Stimulated activated CD8-positive, alpha-beta memory T cell treated with anti-CD3 and anti-CD28 coated beads, Interleukin-2, amount 100 ng/mL, for 1 hour (primary cell): Measurements from ENCODE around the gene IQCK.
"Not testable (repeated sequence)": the region's sequence is repeated elsewhere in the genome, so short reads cannot be mapped to it uniquely, and the experiment has no call there.

Source experiments
- DNase-seq, 2 donors: peaks; one replicate each; pipeline ENCODE4 v3.0.0-alpha.2; 2020; ENCODE audit warnings: low read depth in 2 of 2

IQCK gene, protein sequence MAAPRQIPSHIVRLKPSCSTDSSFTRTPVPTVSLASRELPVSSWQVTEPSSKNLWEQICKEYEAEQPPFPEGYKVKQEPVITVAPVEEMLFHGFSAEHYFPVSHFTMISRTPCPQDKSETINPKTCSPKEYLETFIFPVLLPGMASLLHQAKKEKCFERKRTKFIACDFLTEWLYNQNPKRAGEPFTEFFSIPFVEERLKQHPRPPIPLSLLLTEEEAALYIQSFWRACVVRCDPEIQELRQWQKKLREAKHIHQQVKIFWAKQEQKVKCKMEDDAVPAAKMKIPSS

DNA sequence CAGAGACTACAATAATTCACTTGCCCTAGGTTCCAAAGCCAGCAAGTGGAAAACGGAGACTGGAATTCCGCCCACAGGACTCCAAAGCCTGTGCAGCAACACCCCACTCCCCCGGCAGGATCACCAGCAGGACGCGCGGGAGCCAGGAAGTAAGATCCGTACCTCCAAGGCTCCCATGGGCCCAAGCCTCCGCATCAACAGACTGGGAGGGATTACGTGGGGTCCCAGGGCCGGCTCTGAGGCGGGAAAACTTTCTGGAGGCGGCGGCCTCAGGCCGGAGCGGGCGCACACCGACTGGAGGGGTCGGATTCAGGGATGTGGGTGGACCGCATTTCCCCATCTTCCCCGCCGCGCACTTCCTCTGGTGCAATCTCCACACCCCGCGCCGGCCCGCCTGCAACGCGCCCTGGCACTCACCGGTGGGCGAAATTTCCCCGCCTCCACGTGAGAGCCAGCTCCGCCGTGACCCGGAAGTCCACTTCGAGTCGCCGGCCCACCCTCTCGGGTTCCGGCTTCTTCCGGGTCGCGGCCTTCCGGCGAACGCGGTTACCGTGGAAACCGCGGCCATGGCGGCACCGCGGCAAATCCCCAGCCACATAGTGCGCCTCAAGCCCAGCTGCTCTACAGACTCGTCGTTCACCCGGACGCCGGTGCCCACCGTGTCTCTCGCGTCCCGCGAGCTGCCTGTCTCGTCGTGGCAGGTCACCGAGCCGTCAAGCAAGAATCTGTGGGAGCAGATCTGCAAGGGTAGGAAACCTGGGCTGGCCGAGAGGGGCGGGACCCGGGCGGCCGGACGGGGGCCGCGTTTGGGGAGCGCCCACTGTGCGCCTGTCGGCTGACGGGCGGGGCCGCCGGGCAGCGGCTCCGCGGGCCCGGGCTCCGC is at the start of gene IQCK, which contains the start of gene KNOP1:
Gene IQCK, plus strand, starts transcription at position 531 of the 883 bp plus-strand sequence. Its CDS starts 36 bp downstream, at position 567.
Gene KNOP1, minus strand, starts transcription at position 487 of the 883 bp plus-strand sequence. CDS start 3,192 bp downstream, outside the sequence.
- peak; percentile 73 to 78 for DNase-seq

DNA sequence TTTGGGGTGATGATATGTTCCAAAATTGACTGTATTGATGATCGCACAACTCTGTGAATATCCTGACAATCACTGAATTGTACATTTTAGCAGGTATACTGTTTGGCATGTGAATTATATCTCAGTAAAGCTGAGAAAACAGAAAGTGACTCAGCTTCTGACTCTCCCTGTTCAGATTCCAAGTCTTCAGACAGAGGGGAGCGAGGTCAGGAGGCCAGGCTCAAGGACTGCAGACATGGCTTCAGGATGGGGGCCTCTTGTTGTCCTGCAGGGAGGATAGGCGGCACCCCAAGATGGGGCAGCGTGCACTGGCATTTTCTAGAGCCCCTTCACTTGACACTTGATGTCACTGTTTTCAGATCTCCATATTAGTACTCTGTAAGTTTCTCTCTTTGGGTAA is 45.7 kb upstream of the IQCK start:
- DNase-seq: no peak

DNA sequence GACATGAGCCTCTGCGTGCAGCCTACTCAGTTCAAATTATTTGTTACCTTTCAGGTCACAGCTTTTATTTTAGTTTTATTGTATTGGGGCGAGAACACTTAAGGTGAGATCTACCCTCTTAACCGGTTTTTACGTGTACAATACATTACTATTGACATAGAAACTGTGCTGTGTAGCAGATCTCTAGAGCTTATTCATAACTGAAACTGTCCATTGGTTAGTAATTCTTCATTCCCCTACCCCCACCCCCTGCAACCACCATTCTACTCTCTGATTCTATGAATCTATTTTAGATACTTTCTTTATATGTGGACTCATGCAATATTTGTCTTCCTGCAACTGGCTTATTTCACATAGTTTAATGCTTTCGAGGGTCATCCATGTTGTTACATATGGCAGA is 43.6 kb upstream of the IQCK start:
- DNase-seq: no peak

DNA sequence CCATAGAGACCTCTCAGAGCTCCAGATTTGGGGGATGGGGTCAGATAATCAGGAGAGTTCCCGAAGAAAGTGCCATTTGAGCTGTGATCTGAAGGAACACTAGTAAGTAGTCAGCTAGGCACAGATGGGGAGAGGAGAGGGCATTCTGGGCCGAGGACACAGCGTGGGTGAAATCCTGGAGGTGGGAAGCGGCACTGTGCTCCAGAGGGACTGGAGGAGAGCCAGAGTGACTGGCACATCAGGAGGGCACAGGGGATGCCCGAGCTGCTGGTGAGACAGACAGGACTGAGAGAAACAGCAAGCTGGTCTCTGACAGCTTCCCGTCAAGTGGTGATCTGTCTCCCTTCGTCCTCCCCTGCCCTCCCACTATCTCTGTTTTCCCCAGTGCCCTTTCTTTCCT is 40.7 kb upstream of the IQCK start:
- DNase-seq: no peak

DNA sequence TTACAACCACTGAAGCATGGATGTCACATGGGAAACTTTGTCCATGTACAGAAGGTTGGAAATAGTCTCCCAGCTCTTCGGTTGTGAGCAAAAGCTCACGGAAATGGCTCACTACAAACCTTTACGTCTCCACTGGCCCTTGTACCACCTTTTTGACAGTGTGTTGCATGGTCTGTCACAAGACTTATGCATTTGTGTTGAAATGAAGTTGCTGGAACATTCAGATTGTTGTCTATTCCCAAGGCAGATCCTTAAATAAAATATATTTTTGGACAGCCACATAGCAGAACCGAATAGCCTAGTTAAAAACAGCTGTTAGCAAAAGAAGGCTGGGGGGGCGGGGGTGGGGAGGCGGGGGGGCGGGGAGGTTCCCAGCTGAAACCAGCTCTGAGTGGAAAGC is 39.3 kb upstream of the IQCK start:
- no peak for DNase-seq

DNA sequence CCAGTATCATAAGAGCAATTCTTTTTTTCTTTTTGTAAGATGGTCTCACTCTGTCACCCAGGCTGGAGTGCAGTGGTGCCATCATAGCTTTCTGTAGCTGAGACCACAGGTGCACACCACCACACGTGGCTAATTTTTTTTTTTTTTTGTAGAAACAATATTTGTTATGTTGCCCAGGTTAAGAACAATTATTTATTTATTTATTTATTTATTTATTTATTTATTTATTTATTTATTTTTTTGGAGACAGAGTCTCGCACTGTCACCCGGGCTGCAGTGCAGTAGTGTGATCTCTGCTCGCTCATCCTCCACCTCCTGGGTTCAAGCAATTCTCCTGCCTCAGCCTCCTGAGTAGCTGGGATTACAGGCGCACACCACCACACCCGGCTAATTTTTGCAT is 38.8 kb upstream of the IQCK start:
- DNase-seq: not testable (repeated sequence)

DNA sequence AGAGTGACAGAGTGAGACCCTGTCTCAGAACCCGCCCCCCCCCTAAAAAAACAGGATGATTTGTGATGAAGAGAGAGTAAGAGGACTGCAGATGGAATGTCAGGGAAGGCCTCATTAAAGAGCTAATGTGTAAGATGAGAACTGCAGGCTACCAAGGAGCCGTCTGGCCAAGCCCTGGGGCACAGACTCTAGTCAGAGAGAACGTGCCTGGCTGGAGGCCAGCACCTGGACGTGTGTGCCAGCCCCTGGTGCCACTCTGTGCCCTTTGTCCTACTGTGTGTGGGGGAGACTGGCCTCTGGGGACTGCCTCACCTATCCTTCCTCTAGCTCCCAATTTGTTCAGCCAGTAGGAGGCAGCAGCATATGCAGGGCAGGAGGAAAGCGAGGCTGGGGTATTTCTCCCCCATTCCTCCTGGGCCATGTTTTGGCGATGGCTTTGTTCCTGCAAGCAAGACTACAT is 37.2 kb upstream of the IQCK start:
- DNase-seq: no peak

DNA sequence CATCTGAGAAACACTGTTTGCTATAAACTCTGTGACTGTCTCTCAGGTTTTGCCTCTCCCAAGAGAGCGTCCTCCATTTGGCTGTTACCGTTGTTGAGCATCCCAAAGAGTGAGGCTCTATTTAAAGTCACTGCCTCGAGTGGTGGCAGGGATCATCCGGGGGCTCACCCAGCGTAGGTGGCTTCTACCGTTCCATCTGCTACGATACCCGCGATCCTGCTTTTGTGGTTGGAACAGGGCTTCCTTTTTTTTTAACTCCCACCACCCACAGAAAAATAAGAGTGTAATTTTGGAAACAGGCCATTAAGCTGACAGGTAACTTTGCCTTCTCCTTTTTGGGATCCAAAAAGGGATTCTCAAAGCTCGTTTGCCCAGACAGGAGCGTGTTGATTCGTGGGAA is 36.4 kb upstream of the IQCK start:
- DNase-seq: no peak

DNA sequence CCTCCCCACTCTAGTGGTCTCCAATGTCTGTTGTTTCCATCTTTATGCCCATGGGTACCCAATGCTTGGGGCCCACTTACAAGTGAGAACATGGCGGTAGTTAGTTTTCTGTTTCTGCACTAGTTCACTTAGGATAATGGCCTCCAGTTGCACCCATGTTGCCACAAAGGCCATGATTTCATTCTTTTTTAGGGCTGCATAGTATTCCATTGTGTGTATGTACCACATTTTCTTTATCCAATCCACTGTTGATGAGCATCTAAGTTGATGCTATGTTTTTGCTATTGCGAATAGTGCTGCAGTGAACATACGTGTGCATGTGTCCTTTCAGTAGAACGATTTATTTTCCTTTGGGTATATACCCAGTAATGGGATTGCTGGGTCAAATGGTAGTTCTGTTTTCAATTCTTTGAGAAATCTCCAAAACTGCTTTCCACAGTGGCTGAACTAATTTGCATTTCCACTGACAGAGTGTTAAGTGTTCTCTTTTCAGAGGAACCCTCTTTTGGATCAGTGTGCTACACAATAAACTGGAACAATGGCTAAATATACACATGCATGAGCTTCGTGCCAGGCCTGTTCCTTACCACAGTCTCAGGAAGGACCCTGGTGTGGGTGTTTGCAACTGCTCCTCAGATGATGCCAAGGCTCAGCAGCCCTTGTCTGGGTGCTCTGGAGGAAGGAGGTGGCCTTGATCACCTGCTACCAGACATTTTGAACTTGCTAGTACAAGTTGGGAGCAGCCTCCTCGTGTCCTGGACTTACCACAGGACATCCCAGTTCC is 34.4 kb upstream of the IQCK start:
- no peak for DNase-seq

DNA sequence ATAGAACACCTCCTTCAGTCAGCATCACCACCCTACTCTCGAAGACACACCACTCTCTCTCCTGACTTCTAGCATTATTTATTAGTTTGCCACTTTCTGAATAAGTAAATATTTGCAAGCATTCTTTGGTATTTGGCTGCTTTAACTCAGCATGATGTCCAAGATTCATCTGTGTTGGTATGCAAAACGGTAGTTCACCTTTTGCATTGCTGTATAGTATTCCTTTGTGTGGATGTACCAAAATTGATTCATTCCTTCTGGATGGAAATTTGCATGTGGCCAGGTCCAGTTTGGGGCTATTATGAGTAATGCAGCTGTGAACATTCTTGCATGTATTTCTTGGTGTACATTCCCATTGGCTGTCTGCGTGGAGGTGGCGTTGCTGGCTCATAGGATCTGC is 32.9 kb upstream of the IQCK start:
- DNase-seq: no peak

DNA sequence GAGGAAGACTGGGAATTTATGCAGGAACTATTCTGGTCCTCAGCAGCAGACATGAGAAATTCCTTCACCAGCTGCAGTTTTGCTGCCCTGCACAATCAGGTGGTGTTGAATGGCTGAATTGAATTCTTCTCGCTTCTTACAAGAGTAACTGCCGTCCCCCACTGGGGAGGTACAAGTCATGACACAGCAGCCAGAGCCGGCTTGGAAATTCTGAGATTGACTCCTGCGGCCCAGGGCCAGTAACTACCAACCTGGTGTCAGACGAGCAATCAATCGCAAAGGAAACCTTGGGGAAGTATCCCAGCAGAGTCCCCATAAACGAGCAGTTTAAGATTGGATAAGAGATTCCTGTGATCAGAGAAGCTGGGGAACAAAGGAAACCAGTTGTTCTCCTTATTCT is 30.8 kb upstream of the IQCK start:
- DNase-seq: no peak

DNA sequence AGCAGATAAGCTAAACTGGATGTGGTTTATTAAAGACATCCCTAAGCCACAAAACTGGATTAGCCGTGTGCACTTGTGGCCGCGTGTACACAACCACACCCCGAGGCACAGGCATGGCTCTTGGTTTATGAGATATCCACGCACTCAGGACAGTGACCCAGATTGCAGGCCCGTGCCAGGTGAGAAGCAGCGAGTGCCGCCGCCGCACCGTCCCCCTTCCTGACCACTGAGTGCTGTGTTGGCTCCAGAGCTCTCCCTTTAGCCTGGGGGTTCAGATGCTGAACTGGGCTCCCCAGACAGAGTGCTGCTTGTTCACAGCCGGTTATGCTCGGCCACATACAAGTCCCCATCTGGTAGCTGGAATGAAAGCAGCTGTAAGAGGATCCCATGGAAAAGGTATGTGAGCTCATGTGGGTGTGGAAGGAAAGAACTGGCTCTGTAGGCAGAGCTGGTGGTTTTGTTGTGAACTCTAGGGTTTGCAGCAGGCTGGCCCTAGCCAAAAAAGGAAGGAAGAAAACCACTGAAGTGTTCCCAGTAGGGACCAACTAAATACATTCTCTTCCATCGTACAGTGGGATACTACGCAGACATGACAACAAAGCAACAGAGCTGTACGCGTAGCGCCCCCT is 29.6 kb upstream of the IQCK start:
- DNase-seq: no peak

DNA sequence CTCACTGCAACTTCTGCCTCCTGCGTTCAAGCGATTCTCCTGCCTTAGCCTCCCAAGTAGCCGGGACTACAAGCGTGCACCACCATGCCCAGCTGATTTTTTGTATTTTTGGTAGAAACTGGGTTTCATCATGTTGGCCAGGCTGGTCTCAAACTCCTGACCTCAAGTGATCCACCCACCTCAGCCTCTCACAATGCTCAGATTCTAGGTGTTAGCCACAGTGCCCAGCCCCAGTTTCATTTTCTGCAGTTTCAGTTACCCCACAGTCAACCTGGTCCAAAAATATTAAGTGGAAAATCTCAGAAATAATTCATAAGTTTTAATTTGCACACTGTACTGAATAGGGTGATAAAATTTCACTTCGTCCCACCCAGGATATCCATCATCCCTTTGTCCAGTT is 28.7 kb upstream of the IQCK start:
- DNase-seq: no peak

DNA sequence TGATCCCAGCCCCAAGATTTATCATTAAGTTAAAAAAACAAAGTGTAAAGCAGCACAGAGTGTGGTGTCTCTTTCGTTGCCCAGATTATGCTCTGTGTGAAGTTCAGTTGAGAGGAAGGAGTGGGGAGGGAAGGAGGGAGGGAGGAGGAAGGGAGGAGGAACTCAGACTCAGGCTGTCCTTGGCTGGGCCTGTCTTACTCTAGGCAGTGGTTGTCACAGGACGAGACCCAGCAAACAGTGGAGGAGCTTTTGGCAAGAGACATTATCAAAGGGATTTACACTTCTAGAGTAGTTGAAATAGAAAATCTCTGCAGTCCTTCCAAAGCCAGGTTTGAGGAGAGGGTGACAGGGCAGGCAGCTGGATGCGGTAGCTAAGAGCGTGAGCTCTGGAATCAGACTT is 27.9 kb upstream of the IQCK start:
- no peak for DNase-seq

DNA sequence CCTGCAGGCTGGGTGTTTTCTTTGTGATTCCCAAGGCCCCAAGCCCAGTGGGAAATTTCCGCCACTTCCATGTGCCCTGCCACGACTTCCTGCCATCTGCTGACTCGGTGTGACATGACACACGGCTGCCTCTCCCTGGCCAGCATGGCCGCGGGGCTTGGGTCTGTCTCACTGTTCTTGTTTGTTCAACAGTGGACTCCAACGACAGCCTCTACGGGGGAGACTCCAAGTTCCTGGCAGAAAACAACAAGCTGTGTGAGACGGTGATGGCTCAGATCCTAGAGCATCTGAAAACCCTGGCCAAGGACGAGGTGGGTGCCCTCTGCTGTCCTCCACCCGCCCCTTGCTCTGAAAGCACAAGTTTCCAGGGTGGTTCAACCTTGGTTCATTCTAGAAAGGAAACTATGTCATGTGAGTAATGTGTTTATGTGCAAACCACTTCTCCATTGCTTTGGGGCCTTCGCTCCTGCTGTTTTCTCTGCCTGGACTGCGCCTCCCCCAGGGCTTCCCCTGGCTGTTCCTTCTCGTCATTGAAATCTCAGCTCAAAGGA is 26.8 kb upstream of the IQCK start:
- DNase-seq: no peak

DNA sequence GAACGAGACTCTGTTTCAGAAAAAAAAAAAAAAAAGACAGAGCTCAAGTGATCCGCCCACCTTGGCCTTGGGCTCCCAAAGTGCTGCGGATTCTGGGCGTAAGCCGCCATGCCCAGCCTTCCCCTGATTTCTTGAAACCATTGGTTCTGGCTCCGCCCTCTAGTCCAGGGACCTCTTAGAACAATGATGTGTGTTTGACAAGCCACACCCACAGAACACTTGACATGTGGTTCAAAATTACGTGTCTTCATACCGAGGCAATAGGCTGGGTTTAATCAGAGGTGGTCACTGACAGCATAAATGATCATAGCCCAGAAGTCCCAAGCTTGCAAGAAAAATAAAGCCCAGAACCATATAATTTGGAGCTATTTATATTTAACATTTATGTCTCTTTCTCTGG is 23.1 kb upstream of the IQCK start:
- DNase-seq: no peak

DNA sequence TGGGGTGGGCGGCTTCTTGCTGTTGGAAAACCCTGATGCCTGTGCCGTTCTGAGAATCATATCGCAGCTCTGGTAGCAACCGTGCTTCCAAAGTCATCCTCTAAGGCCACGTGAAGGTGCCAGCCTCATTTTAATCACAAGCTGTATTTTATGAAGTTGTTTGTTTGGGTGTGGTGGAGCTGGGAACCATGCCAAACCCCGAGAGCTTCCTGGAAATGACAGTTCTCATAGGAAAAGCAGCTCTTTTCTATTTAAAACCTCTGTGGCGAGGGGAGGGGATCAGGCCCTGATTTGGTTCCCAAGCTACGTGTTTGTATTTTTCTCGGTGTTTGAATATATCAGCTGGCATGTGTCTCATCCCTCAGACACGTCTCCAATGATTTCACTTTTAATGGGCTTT is 21.7 kb upstream of the IQCK start:
- peak; percentile 23 to 39 for DNase-seq

DNA sequence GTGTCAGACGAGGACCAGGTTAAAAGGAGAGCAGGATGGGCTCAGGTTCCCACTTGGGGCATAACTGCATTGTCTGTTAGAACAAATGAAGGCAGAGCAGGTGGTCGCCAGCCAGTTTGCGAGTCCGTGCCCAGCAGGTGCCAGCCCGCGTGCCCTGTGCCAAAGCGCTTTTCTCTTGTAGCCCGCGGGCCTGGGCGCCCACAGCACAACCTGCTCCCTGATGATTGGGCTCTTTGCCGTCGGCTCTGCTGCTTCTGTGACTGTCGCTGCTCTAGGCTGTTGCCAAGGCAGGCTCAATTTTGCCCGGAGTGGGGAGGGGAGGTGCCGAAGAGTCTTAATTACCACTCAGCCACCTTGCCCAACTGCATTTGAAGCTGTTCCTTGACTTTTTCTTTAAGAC is 21.1 kb upstream of the IQCK start:
- DNase-seq: no peak

DNA sequence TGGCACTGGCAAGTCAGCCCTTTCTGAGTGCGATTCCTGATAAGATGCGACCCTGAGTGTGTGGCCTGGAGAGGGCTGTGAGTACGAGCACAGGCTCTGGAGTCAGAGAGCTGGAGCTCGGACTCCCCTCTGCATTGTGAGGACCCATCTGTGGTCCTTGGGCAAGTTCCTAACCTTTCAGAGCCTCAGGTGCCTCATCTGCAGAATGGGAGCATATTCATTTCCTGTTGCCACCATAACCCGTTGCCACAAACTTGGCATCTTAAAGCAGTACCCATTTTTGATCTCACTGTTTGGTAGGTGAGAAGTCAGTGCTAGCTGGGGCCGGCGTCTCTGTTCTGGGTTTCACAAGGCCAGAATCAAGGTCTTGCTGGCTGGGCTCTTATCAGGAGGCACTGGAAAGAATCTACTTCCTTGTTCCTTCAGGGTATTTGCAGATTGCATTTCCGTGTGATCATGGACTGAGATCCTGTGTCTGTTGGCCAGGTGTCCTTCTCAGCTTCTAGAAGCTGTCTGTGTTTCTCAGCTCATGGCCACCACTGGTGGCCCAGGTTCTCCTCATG is 20.2 kb upstream of the IQCK start:
- no peak for DNase-seq

DNA sequence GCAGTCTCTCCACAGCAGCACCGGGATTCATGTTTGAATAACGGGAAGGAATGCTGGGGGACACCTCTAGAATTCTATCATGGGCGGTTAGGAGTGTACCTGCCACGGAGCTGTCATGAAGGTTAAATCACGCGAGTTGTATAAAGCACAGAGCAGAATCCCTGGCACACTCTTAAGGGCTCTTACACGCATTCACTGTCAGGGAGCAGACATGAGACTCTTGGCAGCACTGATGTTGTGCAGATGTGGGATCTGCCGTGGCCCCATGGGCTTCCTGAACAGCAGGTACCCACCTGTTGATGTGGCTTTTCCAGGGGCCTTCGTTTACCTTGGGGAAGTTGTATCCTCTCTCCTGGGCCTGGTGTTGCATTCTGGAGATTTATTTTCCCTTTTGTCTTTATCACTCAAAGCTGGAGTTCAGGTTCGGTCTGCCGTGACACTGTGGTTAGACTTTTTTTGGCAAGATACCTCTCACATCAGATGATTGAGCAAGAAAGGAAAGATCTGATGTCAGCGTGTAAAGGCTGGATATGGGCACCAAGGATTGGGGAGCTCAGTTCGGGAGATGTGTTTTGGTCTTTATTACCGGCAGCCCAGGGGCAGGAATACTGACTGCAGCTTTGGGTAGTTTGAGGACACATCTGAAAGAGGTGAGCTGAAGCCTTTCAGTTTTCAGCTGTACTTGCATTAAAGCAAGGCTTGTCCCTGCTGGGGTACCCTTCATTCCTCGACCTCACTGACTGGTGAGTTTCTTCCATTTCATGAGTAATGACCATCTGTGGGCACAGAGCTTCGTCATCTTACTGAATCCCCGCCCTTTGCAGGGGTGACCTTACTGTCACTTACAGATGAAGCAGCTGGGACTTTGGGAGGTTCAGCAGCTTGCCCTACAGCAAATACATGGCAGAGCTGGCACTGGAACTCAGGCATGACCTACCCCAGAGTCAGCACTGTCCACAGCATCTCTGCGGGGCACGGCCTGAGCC is 19.3 kb upstream of the IQCK start:
- DNase-seq: no peak
